Dendritic cell treated with granulocyte-macrophage colony-stimulating factor and Interleukin-4, amounts not matched to agents 40 ng/mL and 50 ng/mL, for 4 days (primary cell): ENCODE data around the gene CAVIN2.
A peak's percentile ranks its signal among the peaks of the same experiment; 100 is the strongest.

Experiments
- H3K27ac Mint-ChIP-seq: one replicate; pipeline ENCODE4 v1.8.0; 2022; ENCODE audit warnings: mild to moderate bottlenecking, mixed read lengths
- H3K27me3 Mint-ChIP-seq: one replicate; pipeline ENCODE4 v1.8.0; 2022; ENCODE audit warnings: mild to moderate bottlenecking, mixed read lengths
- H3K36me3 Mint-ChIP-seq: one replicate; pipeline ENCODE4 v1.8.0; 2022; ENCODE audit warnings: low read depth, mixed read lengths
- H3K4me1 Mint-ChIP-seq: one replicate; pipeline ENCODE4 v1.8.0; 2022; ENCODE audit warnings: low read depth, mixed read lengths
- H3K4me3 Mint-ChIP-seq: one replicate; pipeline ENCODE4 v1.8.0; 2022; ENCODE audit warnings: mild to moderate bottlenecking, moderate library complexity, mixed read lengths
- H3K9me3 Mint-ChIP-seq: one replicate; pipeline ENCODE4 v1.8.0; 2022; ENCODE audit warnings: mixed read lengths
- intact Hi-C: fragments of 100-400 bp; cut with micrococcal nuclease; formaldehyde crosslinking; loops from one replicate; pipeline ENCODE4 v1.15.0; 2022

Gene CAVIN2, protein sequence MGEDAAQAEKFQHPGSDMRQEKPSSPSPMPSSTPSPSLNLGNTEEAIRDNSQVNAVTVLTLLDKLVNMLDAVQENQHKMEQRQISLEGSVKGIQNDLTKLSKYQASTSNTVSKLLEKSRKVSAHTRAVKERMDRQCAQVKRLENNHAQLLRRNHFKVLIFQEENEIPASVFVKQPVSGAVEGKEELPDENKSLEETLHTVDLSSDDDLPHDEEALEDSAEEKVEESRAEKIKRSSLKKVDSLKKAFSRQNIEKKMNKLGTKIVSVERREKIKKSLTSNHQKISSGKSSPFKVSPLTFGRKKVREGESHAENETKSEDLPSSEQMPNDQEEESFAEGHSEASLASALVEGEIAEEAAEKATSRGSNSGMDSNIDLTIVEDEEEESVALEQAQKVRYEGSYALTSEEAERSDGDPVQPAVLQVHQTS

GRCh38 chr2:191846515-191847476, at the start of gene CAVIN2:
TSS of gene CAVIN2 (minus strand) at chr2:191847088. CDS start at chr2:191846925, 163 bp downstream.
- Mint-ChIP-seq H3K36me3 (no peaks in the 10 kb centered on the region), H3K4me3 (peak within 1 kb of the TSS; percentile 53), H3K4me1 (peaks cover 26% of the 10 kb centered on the region), H3K9me3 (no peaks in the 10 kb centered on the region), H3K27ac (peak within 1 kb of the TSS; percentile 45), H3K27me3 (peaks cover 23% of the 10 kb centered on the region)
- intact Hi-C loops = no loop called here

DNA sequence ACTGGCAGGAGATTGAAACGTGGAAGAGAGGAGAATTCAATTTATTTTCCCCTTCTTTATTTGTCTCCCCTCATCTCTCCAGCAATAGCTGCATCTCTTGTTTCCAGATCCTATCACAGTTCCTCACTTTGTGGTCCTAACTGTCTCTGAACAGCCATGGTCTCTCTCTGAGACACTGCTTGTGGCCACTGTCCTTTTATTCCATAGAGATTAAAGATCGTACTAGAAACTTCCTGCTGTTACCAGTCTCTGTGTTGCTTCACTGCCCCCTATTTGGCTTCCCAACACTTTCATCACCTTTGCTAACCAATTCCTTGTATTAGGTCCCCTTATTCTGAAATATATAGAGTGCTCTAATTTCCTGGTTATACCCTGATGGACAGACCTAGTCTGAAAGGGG, 48.9 kb upstream of the CAVIN2 start:
- Mint-ChIP-seq H3K4me3 (no peak overlapping the region), H3K27me3 (no peaks in the 10 kb centered on the region), H3K27ac (no peak overlapping the region), H3K9me3 (peaks cover 8% of the 10 kb centered on the region), H3K4me1 (peaks cover 5% of the 10 kb centered on the region), H3K36me3 (no peaks in the 10 kb centered on the region)
- intact Hi-C loops = no loop called here

DNA sequence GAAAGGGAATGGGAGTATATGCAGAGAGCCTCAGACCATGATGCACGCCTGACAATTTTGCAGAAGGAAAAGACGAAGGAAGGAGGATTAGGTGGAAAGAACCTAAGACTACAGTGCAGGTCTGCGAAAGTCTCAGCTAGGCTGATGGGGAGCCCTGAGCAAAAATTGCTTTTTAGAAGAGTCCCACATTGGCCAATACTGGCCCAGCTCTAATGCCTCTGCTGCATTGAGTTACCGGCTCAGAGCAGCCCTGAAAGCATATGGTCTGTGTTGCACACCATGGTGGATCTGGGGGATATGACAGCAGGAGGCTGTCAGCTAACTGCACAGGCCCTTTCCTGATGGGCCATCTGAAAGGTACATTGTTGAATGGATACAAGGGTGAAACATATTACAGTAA, 48.3 kb upstream of the CAVIN2 start:
- no peaks in the 10 kb centered on the region for H3K36me3 Mint-ChIP-seq
- intact Hi-C loops = no loop called here

GRCh38 chr2:191894681-191895147, 47.8 kb upstream of the CAVIN2 start:
- H3K36me3 Mint-ChIP-seq = no peaks in the 10 kb centered on the region
- H3K27me3 Mint-ChIP-seq = no peaks in the 10 kb centered on the region
- no peak overlapping the region for H3K27ac Mint-ChIP-seq
- peaks cover 5% of the 10 kb centered on the region for H3K4me1 Mint-ChIP-seq
- intact Hi-C loops = no loop called here
- H3K9me3 Mint-ChIP-seq = peaks cover 5% of the 10 kb centered on the region
- H3K4me3 Mint-ChIP-seq = no peak overlapping the region

More for the DNA sequence above, 48.3 kb upstream of the CAVIN2 start:
- H3K27ac Mint-ChIP-seq = no peak overlapping the region
- no peak overlapping the region for H3K4me3 Mint-ChIP-seq
- peaks cover 5% of the 10 kb centered on the region for H3K4me1 Mint-ChIP-seq
- peaks cover 3% of the 10 kb centered on the region for H3K9me3 Mint-ChIP-seq
- H3K27me3 Mint-ChIP-seq = no peaks in the 10 kb centered on the region

DNA sequence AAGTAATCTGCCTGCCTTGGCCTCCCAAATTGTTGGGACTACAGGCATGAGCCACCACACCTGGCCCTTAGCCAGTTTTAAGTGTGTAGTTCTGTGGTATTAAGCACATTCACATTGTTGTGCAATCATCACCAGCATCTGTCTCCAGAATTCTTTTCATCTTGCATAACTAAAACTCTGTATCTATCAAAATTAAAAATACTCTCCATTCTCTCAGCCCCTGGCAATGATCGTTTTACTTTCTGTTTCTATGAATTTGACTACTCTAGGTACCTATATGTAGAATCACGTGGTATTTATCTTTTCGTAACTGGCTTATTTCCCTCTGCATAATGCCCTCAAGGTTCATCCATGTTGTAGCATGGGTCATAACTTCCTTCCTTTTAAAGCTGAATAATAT, 45.5 kb upstream of the CAVIN2 start:
- H3K4me1 Mint-ChIP-seq = peaks cover 5% of the 10 kb centered on the region
- H3K9me3 Mint-ChIP-seq = peaks cover 9% of the 10 kb centered on the region
- no peak overlapping the region for H3K4me3 Mint-ChIP-seq
- H3K27ac Mint-ChIP-seq = no peak overlapping the region
- no peaks in the 10 kb centered on the region for H3K36me3 Mint-ChIP-seq
- intact Hi-C loops = no loop called here
- no peaks in the 10 kb centered on the region for H3K27me3 Mint-ChIP-seq

GRCh38 chr2:191891656-191892055, 44.8 kb upstream of the CAVIN2 start:
- Mint-ChIP-seq H3K27me3 (no peaks in the 10 kb centered on the region), H3K4me3 (no peak overlapping the region), H3K4me1 (peaks cover 5% of the 10 kb centered on the region), H3K27ac (no peak overlapping the region), H3K9me3 (peaks cover 9% of the 10 kb centered on the region), H3K36me3 (no peaks in the 10 kb centered on the region)
- intact Hi-C loops = no loop called here

GRCh38 chr2:191889931-191890330, 43.0 kb upstream of the CAVIN2 start:
- Mint-ChIP-seq H3K4me3 (no peak overlapping the region), H3K4me1 (peaks cover 5% of the 10 kb centered on the region), H3K27ac (no peak overlapping the region), H3K36me3 (no peaks in the 10 kb centered on the region), H3K9me3 (peaks cover 9% of the 10 kb centered on the region), H3K27me3 (no peaks in the 10 kb centered on the region)
- intact Hi-C loops = no loop called here

GRCh38 chr2:191888400-191889166, 41.7 kb upstream of the CAVIN2 start:
- H3K27me3 Mint-ChIP-seq = no peaks in the 10 kb centered on the region

GRCh38 chr2:191885650-191886049, 38.8 kb upstream of the CAVIN2 start:
- Mint-ChIP-seq H3K9me3 (peaks cover 23% of the 10 kb centered on the region), H3K4me1 (no peaks in the 10 kb centered on the region), H3K27ac (no peak overlapping the region), H3K36me3 (no peaks in the 10 kb centered on the region), H3K27me3 (no peaks in the 10 kb centered on the region), H3K4me3 (no peak overlapping the region)
- intact Hi-C loops = no loop called here

More at GRCh38 chr2:191888400-191889166, 41.7 kb upstream of the CAVIN2 start:
- Mint-ChIP-seq H3K36me3 (no peaks in the 10 kb centered on the region), H3K4me3 (no peak overlapping the region), H3K4me1 (peaks cover 5% of the 10 kb centered on the region), H3K9me3 (peaks cover 9% of the 10 kb centered on the region), H3K27ac (no peak overlapping the region)
- intact Hi-C loops = no loop called here

DNA sequence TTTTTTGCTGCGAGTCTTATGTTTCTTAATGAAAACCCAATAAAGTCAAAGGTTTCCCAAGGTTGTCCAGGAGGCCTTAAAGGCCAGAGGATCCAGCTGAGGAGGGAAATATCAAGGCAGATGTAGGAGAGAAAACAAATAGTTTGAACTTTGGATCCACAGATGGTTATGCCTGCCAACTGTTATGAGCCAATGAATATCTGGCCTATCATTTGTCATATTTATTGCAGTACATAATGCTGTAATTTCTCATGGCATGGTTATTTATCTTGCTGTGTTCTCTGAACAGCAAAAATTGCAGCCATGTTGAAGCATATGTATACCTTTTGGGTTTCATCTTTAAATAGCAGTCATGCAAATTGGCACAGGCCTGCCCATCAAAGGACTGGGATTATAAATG, 38.2 kb upstream of the CAVIN2 start:
- no peaks in the 10 kb centered on the region for H3K4me1 Mint-ChIP-seq
- no peaks in the 10 kb centered on the region for H3K36me3 Mint-ChIP-seq
- intact Hi-C loops = no loop called here
- H3K9me3 Mint-ChIP-seq = peaks cover 27% of the 10 kb centered on the region
- no peak overlapping the region for H3K27ac Mint-ChIP-seq
- no peaks in the 10 kb centered on the region for H3K27me3 Mint-ChIP-seq
- H3K4me3 Mint-ChIP-seq = no peak overlapping the region

DNA sequence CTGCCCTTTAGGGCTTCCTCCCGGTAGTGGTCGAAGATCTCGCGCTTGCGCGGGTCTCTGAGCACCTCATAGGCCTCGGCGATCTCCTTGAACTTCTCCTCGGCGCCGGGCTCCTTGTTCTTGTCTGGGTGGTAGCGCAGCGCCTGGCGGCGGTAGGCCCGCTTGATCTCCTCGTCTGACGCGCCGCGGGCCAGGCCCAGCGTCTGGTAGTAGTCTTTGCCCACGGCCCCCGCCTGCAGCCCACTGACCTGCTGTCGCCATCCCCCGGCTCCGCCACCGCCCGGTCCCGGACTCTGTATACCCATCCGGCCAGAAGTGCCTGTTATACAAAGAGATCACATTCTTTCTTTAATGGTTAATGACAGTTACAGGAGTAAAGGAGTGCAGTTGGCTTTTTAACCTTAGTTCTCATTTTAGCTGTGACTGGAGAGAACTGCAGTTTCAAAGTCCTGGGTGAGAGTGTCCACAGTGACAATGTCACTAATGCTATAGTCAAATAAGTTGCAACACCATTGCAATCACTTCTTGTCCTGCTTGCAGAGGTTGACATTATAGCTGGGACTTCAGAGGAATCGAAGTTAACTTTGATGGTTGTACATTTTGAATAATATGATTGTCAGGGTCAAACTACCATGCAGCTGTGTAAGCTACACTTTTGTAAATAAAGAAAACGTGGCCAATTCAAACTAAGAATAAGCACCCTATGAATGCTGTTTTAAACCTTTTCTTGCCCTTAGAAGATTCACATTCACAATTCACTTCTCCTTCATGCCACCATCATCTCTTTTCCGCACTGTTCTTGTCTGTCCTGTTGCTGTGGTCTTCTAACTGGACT, 35.3 kb upstream of the CAVIN2 start:
- no peak overlapping the region for H3K4me3 Mint-ChIP-seq
- intact Hi-C loops = no loop called here
- H3K27ac Mint-ChIP-seq = no peak overlapping the region
- H3K9me3 Mint-ChIP-seq = peaks cover 20% of the 10 kb centered on the region
- no peaks in the 10 kb centered on the region for H3K36me3 Mint-ChIP-seq
- no peaks in the 10 kb centered on the region for H3K4me1 Mint-ChIP-seq
- H3K27me3 Mint-ChIP-seq = no peaks in the 10 kb centered on the region

DNA sequence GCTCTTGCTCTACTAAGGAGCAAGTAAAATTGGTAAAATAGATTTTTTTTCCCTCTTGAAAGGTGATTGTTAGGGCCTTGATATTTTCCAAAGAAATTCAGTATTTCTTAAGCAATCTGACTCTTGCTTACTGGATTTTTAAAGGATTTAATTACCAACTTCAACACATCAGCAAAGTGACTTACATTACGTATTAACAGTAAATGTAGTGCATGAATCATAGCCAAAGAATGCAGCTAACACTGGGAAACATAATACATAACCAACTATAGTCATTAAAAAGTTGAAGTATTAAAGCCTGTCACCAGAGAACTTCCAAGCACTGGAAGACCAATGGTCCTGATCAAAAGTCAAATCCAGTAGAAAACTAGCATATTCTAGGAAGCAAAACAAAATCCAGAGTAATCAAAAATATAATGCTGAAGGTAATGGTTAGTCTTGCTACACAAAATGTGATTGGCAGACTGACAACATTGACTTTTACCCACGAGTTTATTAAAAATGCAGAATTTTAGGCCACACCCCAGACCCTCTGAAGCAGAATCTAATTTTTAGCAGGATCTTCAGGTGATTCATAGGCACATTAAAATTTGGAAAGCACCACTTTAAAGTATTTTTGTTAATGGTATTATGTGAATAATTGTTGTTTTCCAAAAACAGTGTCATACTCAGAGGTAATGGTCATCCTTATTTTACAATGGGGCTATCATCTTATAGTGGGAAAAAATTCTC, 31.8 kb upstream of the CAVIN2 start:
- Mint-ChIP-seq H3K27ac (no peak overlapping the region), H3K4me1 (no peaks in the 10 kb centered on the region), H3K36me3 (no peaks in the 10 kb centered on the region), H3K27me3 (no peaks in the 10 kb centered on the region), H3K9me3 (peaks cover 20% of the 10 kb centered on the region), H3K4me3 (no peak overlapping the region)
- intact Hi-C loops = no loop called here
